GM12872 (cell line): ENCODE measurements around the gene ST7.

ENCODE experiments used
- CTCF ChIP-seq: IDR thresholded peaks from 3 replicates; pipeline ENCODE4 v1.5.1; 2011; ENCODE audit warnings: low read depth, mild to moderate bottlenecking, low read length, moderate library complexity; ENCODE audit not compliant: insufficient read depth

The ST7 gene

GRCh38 chr7:117238937-117239336 is 285.6 kb downstream of the ST7 start:
- TF ChIP-seq CTCF: no peak

- TF ChIP-seq CTCF: no peak
Measured at GRCh38 chr7:117241088-117241487, 287.8 kb downstream of the ST7 start.

- TF ChIP-seq CTCF: no peak
Measured at GRCh38 chr7:117243390-117243789, 290.1 kb downstream of the ST7 start.

- TF ChIP-seq CTCF: no peak
Measured at GRCh38 chr7:117247809-117248208, 294.5 kb downstream of the ST7 start.

- no peak for TF ChIP-seq CTCF
Measured at GRCh38 chr7:117248829-117249228, 295.5 kb downstream of the ST7 start.

GRCh38 chr7:117249696-117250095 is 296.4 kb downstream of the ST7 start:
- TF ChIP-seq CTCF: no peak

GRCh38 chr7:117250245-117250644 is 296.9 kb downstream of the ST7 start:
- TF ChIP-seq CTCF: no peak

GRCh38 chr7:117250801-117251200 is 297.5 kb downstream of the ST7 start:
- TF ChIP-seq CTCF: no peak
